Measurements from ENCODE around the gene IMPDH1.
A peak's percentile ranks its signal among the peaks of the same experiment; 100 is the strongest.

Gene IMPDH1

DNA sequence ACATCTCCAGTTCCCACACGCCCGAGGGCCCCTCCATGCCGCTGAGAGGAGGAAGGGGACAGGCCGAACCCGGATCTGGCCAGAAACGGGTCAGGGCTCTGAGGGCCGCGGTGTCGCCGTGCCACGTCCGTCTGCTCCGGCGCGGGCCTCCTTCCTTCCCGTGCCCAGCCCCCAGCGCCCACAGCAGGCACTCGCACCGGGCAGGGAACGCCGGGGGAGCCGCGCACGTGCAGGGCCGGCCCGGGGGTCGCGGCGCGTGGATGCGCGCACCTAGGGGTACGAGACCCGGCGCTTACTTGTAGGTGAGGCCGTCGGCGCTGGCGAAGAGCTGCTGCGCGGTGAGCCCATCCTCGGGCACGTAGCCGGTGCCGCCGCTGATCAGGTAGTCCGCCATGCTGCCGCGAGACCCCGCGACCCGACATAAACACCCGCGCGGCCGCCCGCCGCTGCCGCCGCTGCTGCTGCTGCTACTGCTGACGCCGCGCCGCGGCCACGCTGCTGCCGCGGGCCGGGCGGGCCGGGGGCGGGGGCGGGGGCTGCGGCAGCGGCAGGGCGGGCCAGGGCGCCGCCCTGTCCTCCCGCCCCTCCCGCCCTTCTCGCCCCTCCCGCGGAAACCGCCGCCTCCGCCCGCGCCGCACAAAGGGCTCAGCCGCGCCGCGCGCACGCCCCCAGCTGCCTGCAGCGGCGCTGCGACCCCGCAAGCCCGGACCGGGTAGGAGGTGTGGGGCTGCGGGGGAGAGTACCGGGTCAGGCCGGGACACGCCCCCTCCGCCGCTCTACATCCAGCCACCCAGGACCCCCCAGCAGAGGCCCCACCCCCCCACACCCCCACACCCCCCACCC, 4.1 kb downstream of the IMPDH1 start:
- peak; percentile 70 for DNase-seq (ENCODE audit: low spot score)

DNA sequence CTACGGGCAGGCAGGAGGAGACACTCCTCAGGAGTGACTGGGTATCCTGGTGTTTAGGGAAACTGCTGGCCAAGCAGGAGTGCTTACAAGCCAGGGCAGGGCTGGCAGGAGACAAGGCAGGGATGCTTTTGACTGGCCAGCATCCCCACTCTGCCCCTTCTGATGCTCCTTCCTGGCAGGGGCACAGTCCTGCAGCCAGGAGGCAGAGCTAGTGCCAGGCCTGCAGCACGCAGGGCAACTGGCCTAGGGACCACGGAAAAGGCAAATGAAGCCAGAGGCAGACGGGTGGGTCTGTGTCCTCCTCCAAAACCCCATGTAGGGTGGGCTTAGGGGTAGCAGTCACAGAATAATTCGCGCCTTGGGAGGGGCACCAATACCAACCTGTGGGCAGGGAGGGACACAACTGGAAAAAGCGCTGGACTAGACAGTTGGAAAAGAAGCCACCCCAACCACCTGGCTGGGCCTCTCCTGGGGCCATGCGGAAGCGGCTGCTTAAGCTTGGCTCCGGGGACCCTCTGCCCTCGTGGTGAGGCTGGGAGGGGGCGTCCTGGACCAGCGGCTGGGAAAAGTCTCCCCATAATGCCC, 4.8 kb downstream of the IMPDH1 start:
- peak; percentile 42 for DNase-seq (ENCODE audit: low spot score)

DNA sequence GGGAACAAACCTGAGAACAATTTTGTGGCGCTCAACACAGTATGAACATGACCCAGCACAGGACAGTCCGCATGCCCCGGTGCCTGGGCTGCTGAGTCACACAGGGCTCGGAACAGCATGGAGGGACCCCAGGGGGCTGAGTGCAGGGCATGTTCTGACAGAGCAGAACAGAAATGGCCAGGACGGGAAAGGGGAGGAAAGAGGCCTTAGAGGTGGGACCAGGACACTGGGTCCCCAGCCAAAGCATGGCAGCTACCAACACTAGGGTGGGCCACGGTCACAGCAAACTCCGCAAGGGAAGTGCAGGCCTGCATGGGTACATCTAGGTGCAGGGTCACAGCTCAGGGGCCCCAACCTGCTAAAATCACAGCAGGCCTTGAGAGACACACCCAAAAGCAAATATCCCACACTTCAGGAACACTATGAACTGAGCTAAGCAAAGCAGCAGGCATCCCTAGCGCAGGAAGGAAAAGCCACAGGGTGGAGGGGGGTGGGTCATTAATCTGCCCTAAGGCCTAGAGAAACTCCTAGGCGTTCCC, 5.6 kb downstream of the IMPDH1 start:
- no peak for DNase-seq (ENCODE audit: low spot score)

DNA sequence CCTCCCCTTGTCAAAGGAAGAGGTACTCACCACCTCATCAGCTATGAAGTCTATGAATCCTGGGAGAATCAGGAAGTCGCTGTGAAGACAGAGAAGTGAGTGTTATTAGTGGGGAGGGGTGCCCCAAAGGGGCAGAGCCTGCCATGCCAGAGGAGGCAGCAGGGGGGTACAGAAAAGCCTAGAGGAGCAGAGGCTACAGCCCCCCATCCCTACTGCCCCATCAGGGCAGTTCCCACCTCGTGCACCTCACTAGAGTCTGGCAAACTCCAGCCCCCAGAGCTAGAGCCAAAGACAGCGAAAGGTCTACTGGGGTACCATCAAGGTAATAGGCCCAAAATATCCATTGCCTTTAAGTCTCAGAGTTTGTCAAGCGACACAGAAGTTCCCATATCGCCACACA, 6.1 kb downstream of the IMPDH1 start:
- DNase-seq (ENCODE audit: low spot score): no peak

DNA sequence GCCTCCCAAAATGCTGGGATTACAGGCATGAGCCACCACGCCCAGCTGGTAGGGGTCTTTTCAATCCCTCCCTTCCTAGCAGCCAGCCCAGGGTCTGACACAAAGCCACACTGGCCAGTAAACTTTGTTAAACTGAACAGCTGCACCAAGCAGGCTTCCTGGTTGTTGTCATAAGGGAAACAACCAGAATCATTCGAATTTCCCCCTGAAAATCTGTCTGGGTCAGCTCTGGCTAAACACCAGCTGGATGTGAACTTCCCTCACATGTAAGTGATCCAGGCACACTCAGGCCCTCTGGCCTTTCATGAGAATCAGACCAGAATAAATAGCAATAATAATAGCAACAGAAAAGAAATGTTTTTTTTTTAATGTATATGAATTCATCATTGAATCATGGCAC, 7.4 kb downstream of the IMPDH1 start:
- no peak for DNase-seq (ENCODE audit: low spot score)

DNA sequence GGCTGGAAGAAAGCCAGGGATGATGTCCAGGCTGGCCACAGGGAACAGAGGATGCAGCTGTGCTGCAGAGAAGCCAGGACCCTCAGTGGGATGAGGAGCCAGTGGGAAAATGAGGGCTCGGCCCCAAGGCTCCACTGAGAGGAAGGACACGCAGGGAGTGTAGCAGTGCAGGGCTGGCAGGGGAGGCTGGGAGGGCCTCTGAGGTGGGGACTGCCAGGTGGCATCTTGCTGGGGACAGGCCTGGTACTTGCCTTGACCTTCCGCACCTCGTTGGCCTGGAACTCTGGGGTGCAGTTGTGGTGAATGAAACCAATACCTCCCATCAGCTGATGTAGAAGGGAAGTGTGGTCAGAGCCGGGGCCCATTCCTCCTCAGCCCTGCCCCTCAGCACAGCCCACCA, 9.2 kb downstream of the IMPDH1 start:
- no peak for DNase-seq (ENCODE audit: low spot score)

DNA sequence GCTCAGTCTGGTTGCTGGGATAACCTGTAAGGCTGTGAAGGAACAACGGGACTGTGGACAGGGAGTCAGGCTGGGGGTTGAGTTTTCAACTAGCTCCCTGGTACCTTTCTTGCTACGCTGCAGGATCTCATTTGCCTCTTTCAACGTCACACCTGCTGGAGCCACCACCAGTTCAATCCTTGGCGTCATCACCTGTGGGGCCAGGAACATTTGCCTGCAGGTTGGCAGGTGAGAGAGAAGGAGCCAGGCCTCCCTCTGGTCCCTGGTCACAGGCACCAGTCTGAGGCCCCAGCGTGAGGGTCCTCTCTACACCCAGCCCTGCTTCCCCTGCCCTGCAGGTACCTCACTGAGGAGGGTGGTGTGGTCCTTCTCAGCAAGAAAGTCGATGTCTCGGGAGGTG, 9.8 kb downstream of the IMPDH1 start:
- no peak for DNase-seq (ENCODE audit: low spot score)

DNA sequence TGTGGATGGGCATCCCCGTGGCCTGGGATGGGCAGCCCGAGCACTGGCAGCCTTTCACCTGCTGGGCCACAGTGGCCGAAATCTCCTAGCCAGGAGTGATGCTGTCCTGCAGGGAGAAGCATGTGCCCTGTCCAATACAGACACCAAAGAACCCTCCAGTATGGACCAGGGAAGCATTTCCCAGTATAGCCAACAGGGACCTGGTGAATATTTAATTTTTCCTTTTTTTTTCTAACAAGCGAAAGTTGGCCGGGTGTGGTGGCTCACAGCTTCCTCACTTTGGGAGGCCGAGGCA, 11.0 kb downstream of the IMPDH1 start:
- no peak for DNase-seq (ENCODE audit: low spot score)

DNA sequence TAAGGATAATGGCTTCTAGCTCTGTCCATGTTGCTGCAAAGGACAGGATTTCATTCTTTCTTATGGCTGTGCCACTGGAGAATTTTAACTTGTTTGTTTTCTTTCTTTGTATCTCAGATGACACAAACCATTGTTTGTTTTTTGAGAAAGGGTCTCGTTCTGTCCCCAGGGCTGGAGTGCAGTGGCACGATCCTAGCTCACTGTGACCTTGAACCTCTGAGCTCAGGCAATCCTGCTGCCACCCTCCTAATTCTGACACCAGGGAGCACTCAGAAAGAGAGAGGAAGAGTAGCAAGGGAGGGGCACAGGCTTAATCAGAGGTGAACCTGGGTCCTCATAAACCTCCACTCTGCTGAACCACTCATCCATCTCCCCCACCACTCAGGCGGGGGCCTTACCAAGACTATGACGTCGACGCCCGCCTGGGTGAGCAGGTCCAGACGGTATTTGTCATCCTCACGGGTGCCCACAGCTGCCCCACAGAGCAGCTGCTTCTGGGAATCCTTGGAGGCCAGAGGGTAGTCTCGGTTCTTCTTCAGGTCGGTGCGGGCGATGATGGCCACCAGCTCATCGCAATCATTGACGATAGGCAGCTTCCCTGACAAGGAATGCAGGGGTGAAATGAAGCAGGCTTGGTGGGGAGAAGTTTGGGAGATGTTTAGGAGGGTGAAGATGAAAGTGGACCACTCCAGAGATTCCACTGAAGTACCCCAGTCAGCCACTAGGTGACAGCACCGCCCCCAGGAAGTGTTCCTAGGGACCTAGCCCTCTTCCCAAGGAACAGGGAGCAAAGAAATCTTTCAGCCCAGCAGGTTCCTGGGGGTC, 11.6 kb downstream of the IMPDH1 start:
- DNase-seq (ENCODE audit: low spot score): peak; percentile 74

DNA sequence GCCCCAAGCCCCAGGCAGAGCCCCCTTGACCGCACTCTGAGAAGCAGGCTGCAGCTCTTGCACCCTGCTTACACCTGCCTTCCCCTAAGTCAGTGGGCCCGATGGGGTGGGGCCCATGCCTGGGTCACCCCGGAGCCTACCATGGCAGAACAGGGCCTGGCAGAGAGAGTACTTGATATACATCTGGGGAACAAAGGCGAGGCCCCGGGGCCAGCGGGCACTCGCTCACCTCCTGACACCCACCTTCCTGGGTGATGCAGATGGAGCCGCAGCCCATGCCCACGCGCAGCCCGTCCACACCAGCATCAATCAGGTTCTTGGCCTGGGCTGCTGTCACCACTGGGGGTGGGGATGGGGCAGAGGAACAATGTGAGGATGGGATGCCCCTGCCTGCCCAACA, 13.4 kb downstream of the IMPDH1 start:
- DNase-seq (ENCODE audit: low spot score): no peak

DNA sequence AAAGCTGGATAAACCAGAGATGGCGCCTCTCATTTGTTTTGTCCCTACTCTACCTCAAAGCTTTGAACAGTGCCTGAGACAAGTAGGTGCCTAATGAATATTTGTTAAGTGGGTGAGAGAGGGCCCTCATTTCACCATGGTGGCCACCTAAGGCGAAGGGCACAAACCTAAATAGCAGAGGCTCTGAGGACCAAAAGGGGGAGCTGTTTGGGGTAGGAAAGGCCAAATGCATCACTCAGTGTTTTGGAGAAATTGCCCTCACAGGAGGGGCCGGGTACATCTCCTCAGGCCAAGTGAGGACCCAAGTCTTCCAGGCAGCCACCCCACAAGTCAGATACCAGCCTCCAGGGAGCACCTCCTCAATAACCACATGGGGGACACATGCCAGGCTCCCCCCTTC, 14.0 kb downstream of the IMPDH1 start:
- no peak for DNase-seq (ENCODE audit: low spot score)

DNA sequence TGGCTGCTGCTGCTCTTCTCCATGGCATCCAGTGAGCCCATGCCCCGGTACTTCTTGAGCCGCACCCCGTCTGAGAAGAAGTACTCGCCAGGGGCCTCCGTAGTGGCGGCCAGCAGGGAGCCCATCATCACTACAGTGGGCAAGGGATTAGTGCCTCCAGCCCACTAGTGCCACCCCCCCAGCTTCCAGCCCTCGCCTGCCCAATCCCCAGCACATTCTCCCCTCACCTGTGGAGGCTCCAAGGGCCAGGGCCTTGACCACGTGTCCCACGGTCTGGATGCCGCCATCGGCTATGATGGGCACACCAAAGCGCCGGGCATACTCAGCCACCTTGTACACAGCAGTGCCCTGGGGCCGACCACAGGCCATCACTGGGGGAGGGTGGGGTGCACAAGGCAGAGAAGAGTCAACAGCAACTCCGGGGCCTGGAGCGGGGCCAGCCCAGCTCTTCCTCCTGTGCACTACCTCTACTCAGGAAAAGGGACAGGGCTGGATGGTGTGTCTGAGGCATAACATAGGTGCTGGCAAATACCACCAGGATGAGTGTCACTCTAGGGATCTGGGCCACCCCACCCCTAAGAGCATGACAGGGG, 14.8 kb downstream of the IMPDH1 start:
- no peak for DNase-seq (ENCODE audit: low spot score)

DNA sequence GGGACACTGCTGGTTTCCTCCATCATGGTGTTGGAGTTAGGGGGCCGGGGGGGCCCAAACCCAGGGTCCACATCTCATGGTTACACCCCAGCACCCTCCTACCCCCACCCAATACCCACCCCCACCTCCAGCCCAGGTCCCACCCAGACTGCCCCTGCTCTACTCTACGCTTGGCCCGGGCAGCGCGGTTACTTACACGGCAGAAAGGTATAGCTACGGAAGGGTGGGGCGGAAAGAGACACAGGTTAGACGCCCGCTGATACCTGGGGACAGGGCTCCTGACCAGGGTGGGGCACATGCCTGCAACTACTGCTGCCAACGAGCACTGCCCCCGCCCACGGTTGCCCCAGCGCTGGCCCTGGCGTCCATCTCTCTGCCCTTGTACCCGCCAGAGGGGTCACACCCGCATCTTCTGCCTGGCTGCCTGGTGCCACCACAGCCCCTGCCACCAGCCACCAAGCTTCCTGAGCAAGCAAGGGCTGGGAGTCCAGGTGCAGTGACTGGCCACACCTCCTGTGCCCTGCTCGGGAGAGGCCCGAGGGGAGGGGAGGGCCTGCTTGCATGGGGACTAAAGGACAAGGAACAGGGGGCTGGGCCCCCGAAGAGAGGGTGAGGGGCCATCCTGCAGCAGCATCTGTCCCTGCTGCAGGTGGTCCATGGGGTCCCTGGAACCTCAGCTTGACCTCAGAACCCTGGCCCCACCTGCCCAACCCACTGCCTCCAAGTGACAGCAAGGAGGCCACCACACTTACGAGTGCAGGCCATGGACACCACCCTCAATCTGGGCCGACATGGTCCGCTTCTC, 16.1 kb downstream of the IMPDH1 start:
- no peak for DNase-seq (ENCODE audit: low spot score)

DNA sequence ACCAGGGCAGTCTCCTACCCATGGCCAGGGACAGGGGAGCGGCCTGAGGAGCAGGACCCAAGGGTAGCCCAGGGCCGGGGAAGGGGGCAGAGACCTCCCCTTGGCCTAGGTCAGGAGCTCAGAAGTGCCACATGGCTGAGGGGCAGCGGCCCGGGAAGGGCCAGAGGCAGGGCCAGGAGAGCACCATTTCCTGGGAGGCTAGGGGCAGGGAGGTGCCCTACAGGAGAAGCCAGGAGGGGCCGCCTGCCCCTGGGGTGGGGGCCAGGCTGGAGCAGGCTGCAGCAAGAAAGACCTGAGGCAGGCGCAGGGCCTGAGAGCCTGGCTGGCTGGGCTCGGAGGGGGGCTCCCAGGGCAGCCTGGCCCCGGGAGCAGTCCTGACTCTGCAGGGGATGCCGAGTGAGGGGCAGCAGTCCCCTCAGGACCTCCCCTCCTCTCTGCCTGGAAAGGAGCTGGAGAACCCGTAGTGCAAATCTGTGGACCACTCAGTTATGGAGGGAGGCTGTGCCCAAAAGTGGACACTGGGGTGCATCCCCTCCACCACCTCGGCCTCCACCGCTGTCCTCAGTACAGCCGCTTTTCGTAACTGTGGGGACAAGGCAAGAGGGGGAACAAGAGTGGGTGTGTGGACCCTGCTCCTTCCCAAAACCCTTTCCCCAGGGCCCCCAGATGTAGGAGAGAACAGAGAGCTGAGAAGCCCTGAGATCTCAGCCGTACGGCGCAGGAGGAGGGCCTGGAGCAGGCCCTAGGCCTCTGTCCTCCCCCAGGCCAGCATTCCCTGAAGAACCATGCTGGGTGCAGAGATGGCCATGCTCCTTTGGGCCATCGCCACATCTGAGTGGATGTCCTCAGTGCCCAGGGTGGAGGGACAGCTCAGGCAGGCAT, 17.1 kb downstream of the IMPDH1 start:
- DNase-seq (ENCODE audit: low spot score): no peak

DNA sequence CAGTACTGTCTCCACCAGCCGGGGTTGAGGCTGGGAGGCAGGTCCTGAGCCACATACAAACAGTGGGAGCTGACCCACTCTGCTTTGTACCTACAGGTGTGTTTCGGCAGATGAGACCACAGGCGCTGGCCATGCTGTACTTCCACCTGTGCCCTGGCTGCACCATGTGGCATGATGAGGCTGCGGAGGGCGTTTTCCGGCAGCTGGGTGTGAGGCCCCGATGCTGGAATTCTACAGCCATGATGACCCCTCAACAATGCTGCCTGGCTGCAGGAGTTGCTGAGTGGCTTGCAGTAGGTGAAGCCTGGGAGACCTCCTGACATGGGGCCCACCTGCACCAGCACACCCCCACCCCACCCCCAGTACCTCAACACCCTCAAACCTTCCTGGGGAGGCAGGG, 18.0 kb downstream of the IMPDH1 start:
- no peak for DNase-seq (ENCODE audit: low spot score)

DNA sequence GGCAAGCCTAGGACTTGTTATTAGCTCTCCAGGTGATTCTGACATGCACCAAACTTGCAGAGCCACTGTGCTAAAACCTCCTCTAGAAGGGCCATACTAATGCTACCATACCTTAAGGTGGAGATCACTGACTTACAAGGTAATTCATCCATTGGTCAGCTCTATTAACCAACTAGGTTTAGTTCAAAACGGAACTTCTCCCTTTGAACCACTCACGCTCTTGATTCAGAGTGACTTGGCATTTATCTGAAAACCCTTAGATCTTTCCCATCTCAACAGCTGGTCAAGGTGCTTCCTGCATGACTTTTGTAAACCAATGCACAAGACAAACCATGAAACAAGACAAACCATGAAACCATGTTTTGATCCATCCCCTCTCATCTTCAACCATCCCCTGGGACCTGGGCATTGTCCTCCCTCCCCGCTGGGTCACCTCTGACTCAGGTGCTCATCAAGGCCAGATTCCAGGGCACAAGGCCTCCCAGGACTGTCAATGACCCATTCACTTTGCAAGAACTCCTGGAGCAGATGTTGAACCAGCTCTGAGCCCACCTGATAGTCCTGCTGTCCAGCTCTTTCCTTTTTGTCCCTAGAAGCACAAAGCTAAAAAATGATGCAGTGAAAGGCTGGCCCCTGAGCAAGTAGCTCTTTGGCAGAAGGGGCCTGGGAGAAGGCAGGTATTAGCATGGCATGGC, 18.8 kb downstream of the IMPDH1 start:
- no peak for DNase-seq (ENCODE audit: low spot score)

DNA sequence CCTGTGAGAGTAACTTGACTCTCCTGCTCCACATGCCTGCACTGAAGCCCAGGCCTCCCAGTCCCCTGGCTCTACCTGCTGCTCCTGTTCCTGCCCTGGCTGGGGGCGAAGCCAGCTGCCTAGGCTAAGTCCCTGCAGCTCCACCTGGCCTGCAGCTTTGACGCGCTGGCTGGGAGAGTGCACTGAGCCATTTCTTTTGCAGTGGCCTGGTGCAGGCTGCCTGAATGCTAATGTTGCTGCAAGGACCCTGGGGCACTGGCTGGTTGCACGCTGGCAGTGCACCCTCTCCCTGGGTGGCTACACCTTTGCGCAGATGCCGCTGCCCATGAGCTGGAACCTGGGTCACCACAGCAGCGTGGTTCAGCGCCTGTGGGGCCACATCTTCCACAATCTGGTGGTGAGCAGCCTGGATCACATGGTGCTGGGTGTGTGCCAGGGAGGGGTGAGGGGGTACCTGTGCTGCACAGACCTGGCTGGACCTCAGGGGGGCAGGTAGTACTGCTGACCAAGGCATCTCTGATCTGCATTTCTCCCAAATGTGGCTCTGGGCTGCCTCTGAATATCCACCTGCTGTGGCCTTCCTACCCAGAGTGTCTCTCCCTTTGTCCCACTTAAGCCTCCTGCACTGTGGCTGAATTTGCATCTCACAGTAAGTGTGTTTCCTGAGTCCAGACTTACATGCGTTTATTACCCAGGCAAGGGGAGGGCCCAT, 20.0 kb downstream of the IMPDH1 start:
- no peak for DNase-seq (ENCODE audit: low spot score)

DNA sequence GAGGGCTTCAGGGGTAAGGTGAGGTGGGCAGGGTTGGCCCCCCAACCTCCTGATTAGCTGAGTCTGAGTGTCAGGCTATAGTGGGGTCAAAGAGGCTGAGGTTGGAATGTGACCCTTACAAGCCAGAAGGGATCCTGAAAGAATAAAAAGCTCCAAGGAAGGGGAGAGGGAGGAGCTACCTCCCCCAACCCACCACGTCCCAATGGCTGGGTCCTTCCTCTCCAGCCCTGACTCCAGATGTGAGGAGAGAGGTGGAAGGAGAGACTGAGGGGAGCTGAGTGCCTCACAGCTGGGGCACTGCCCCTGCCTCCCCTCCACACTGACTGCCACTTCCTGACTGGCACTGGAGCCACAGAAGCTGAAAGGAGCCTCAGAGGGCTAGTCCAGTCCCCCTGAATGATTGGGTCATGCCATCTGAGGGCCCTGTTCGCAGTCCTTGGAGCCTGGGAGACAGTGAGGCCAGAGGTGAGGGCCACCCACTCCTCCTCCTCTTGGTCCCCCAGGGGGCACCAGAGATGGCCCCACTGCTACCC, 20.6 kb downstream of the IMPDH1 start:
- no peak for DNase-seq (ENCODE audit: low spot score)

DNA sequence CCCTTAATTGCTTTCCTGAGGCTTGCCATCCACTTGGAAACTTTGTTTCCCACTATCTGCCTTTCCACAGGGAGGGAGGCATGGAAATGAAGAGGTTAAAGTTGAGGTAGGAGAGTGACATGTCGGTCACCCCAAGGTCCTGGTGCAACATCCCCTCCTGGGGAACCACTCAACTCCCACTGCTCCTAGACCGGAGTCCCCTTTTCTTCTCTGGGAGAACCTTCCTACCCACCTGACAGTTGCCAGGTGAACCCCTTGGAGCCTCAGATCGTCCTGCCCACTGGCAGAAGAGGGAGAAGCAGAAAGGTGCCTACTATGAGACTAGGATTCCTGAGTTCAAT, 21.7 kb downstream of the IMPDH1 start:
- no peak for DNase-seq (ENCODE audit: low spot score)
